ENCODE results near the gene SOX1. TPM values are rescaled to one million over a fixed set of nuclear protein-coding genes. Genes with fewer than 3 reads are reported as not detected.

The SOX1 gene
- polyA plus RNA-seq, 6 donors from 2014 or later: not detected

DNA sequence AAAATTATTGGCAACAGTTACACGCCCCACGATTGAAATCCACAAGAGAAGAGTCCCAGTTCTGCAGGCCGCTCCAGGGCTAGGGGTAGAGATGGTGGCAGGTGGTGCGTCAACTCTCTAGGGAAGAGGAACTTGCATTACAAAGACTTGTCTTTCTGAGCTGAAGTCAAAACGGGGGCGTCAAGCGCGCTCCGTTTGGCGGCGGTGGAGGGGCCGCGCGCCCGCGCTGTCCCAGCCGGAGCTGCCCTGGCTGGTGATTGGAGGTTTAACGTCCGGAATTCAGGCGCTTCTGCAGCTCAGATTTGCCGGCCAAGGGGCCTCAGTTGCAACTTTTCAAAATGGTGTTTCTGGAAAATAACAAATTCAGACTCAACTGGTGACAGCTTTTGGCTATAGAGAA lies 38.9 kb downstream of the SOX1 start:
- no peak for ATAC-seq (ENCODE audit: low read depth in 2 of 2)
- Mint-ChIP-seq H3K36me3 (no peaks in the 10 kb centered on the region), H3K4me3 (no peak overlapping the region), H3K27ac (no peak overlapping the region), H3K9me3 (peaks cover 0 to 3% (median 0%) of the 10 kb centered on the region in 7 donors), H3K4me1 (peaks cover 0 to 7% (median 4%) of the 10 kb centered on the region in 3 donors), H3K27me3 (peaks cover 49 to 75% (median 61%) of the 10 kb centered on the region in 3 donors)
- no peak for DNase-seq

DNA sequence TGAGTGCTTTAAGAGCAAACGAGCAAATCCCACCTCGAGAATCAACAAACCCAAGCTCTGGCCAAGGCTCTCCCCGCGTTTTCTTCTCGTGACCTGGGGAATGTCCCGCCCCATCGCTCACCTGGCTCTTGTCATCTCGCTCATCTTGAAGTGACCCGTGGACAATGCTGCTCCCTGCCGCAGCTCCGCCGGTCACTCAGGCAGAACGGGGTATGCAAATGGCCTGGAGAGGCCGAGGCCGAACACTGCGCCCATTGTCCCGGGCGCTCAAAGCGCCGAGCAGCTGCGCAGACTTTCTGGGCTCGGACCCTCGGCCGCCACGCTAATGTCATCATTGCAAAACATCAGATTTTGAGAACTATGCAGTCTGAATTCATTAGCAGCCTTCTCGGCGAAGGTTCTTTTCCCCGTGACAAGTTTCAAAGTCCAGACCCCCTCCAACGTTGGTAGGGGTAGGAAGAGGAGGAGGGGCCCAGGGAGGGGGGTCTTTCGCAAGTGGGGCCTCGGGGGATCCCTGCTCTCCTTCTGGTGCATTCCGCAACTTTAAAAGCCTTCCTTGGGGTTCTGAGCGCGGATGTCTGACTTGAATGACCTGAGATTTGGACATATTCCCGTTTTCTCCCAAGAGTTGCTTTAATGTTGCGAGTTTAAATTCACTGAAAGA lies 39.7 kb downstream of the SOX1 start:
- no peaks in the 10 kb centered on the region for H3K36me3 Mint-ChIP-seq
- peaks cover 0 to 7% (median 4%) of the 10 kb centered on the region in 3 donors for H3K4me1 Mint-ChIP-seq
- DNase-seq: no peak
- no peak for ATAC-seq (ENCODE audit: low read depth in 2 of 2)
- H3K27ac Mint-ChIP-seq: peak overlapping the region in 2 of 6 donors; percentile 26 to 54
- H3K4me3 Mint-ChIP-seq: peak overlapping the region in 2 of 8 donors; percentile 9 to 66
- peaks cover 0 to 3% (median 0%) of the 10 kb centered on the region in 7 donors for H3K9me3 Mint-ChIP-seq
- H3K27me3 Mint-ChIP-seq: peaks cover 52 to 73% (median 54%) of the 10 kb centered on the region in 3 donors

DNA sequence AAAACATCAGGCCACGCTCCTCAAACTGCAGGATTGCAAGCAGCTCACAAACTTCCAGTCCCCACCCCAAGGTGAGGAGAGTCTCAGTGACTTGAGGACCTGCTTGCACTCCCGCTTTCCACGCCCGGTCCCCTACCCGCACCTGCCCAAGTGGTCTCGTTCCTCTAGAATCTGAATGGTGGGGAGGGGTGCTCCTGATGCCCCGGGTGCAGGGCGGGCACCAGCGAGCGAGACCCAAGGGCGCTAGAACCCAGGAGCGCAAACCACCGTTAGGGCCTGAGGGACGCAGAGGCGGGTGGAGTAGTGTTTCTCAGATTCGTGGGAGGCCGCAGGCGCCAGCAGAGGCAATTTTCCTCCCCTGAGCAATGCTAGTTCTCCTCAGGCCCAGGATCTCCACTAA lies 40.3 kb downstream of the SOX1 start:
- peak overlapping the region in 1 of 6 donors; percentile 56 for H3K27ac Mint-ChIP-seq

DNA sequence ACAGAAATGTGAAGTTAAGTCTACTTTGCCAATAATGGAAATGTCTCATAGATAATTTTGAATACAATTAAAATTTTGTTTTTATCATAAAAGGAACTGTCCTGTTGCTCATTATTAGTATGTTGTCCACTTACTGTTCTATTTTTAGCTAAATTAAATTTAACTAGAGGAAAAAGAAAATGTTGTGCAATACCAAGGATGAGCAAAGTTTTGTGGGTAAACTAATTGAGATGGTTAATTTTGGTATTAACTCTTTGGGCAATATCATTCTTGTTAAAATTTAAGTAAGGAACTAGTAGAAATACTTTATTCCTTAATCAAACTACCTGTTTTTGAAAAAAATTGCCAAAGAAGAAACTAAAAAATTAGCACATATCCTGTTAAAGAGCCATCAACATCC lies 43.5 kb downstream of the SOX1 start:
- peaks cover 57 to 79% (median 64%) of the 10 kb centered on the region in 3 donors for H3K27me3 Mint-ChIP-seq

More for the DNA sequence above, 40.3 kb downstream of the SOX1 start:
- no peak for DNase-seq
- Mint-ChIP-seq H3K4me1 (peaks cover 0 to 7% (median 4%) of the 10 kb centered on the region in 3 donors), H3K4me3 (no peak overlapping the region), H3K27me3 (peaks cover 47 to 72% (median 47%) of the 10 kb centered on the region in 3 donors), H3K36me3 (no peaks in the 10 kb centered on the region), H3K9me3 (peaks cover 0 to 3% (median 0%) of the 10 kb centered on the region in 7 donors)
- ATAC-seq (ENCODE audit: low read depth in 2 of 2): no peak

DNA sequence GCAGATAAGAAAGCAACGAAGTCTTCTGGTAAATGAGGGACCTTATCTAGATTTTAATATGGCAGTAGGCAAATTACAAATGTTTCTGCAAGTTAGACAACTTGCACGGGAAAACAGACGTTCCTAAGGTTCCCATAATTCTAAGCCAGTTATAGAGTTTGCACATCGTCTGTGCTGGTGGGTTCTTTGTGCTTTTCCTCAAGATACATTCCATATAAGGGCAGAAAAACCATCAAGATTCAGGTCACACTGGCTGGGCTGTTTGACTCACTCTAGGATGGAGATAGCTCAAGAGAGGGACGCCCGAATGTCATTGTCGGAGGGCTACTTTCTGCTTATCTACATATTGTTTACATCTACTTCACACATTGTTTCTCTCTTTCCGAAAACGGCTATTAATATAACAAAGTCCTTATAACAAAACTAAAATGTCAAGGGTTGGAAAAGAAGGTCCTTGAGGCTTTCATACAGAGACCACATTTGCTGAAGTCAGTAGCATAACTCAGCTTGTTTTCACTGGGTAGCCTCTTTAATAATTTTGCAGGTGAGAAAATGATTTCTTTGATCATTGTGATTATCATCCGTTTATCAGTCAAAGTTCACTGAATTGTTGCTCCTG lies 44.4 kb downstream of the SOX1 start:
- Mint-ChIP-seq H3K4me3 (no peak overlapping the region), H3K9me3 (peaks cover 0 to 3% (median 0%) of the 10 kb centered on the region in 7 donors), H3K27me3 (peaks cover 53 to 79% (median 66%) of the 10 kb centered on the region in 3 donors), H3K4me1 (peaks cover 0 to 3% (median 3%) of the 10 kb centered on the region in 3 donors), H3K27ac (no peak overlapping the region), H3K36me3 (no peaks in the 10 kb centered on the region)
- ATAC-seq (ENCODE audit: low read depth in 2 of 2) (no peak), DNase-seq (no peak)

More for the DNA sequence above, 43.5 kb downstream of the SOX1 start:
- ATAC-seq (ENCODE audit: low read depth in 2 of 2) (no peak), DNase-seq (no peak)
- H3K4me3 Mint-ChIP-seq: no peak overlapping the region
- no peaks in the 10 kb centered on the region for H3K36me3 Mint-ChIP-seq
- peaks cover 0 to 7% (median 4%) of the 10 kb centered on the region in 3 donors for H3K4me1 Mint-ChIP-seq
- peaks cover 0 to 3% (median 0%) of the 10 kb centered on the region in 7 donors for H3K9me3 Mint-ChIP-seq
- H3K27ac Mint-ChIP-seq: no peak overlapping the region

DNA sequence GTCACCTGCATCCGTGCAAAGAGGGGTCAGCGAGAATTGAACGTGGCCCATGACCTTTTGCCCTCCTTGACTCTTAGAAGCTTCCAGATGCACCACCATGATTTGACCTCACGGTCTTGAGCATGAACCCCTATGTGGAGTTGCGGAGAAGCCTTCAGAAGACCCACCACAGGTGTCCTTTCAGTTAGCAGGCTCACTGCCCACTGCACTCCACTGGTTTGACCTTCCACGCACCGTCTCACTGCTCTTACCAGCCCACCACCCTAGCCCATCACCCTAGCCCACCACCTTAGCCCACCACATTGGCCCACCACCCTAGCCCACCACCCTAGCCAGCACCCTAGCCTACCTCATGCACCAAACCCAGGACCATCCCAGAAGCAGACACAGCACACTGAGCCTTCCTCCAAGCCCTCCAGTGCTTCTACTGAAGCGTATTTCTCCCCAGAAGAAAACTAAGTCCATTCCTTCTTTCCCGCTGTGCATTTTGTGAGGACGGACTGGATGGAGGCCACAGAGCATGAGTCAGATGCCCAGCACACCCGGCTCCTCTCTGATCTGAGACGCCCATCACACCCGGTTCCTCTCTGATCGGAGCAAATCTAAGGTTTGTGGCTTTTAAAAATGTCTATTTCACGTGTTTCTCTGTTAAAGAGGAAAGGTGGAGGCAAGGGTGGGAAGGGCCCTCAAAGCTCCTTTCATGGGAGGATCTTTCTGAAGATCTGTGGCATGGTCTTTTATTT lies 45.8 kb downstream of the SOX1 start:
- Mint-ChIP-seq H3K27ac (no peak overlapping the region), H3K27me3 (peaks cover 43 to 76% (median 61%) of the 10 kb centered on the region in 3 donors), H3K4me1 (no peaks in the 10 kb centered on the region), H3K4me3 (no peak overlapping the region), H3K9me3 (peaks cover 0 to 3% (median 0%) of the 10 kb centered on the region in 7 donors), H3K36me3 (no peaks in the 10 kb centered on the region)
- ATAC-seq (ENCODE audit: low read depth in 2 of 2): no peak
- no peak for DNase-seq

DNA sequence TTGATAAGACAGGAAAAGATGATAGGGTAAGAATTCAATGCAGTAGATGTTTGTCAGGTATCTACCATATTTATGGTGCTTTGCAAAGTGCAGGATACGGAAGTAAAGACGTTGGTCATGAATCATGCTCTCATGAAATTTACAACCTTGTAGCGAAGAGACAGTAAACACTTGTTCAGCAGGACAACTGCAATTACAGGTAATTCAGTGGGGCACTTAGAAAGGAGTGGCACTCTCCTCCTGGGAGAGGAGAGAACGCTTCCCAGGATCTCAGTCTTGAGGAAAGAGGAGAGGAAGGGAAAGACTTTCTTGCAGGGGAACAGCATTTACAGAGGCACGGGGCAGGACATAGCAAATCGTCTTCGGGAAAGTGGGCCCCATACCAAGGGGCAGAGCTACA lies 46.4 kb downstream of the SOX1 start:
- no peak overlapping the region for H3K27ac Mint-ChIP-seq
- no peaks in the 10 kb centered on the region for H3K36me3 Mint-ChIP-seq
- no peaks in the 10 kb centered on the region for H3K4me1 Mint-ChIP-seq
- H3K9me3 Mint-ChIP-seq: peaks cover 0 to 3% (median 0%) of the 10 kb centered on the region in 7 donors
- no peak for DNase-seq
- no peak for ATAC-seq (ENCODE audit: low read depth in 2 of 2)
- no peak overlapping the region for H3K4me3 Mint-ChIP-seq
- H3K27me3 Mint-ChIP-seq: peaks cover 40 to 70% (median 56%) of the 10 kb centered on the region in 3 donors

DNA sequence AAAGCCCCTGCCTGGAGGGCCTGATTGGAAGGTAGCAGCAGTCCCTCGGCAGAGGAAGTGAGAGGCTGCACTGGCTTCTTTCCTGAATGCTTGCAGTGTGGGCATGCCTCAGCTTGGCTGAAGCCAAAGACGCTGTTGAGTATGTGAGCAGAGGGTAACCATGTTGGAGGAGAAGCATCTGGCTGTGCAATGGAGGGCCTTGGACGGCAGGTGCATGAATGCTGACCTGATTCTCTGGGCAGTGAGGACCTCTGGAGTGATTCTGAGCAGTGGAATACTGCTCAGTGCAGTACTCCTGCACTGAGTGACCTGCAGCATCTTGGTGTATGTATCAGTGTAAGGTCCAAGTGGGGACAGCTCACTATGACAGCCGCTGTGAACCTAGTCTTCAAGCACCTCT lies 46.9 kb downstream of the SOX1 start:
- ATAC-seq (ENCODE audit: low read depth in 2 of 2) (no peak), DNase-seq (no peak)
- no peak overlapping the region for H3K4me3 Mint-ChIP-seq
- no peaks in the 10 kb centered on the region for H3K4me1 Mint-ChIP-seq
- peaks cover 35 to 65% (median 51%) of the 10 kb centered on the region in 3 donors for H3K27me3 Mint-ChIP-seq
- H3K9me3 Mint-ChIP-seq: peaks cover 0 to 3% (median 0%) of the 10 kb centered on the region in 7 donors
- H3K36me3 Mint-ChIP-seq: no peaks in the 10 kb centered on the region
- H3K27ac Mint-ChIP-seq: no peak overlapping the region

DNA sequence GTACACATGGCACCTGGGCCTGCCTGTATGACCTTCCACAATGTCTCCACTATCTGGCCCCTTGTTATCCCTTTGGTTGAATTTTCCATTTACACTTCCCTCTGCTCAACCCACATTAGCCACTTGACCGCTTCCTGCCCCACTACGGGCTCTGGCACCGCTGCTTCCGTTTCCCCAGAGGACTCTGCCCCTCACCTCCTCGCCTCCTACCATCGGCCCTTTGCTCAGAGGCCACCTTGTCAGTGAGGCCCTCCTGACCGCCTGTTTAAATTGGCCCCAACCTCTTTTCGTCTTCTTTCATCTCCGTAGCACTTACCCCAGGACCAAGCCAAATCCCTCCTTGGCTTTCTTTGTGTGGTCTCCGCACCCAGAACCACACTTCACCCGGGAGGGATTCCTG lies 47.4 kb downstream of the SOX1 start:
- Mint-ChIP-seq H3K9me3 (peaks cover 0 to 3% (median 0%) of the 10 kb centered on the region in 7 donors), H3K4me3 (no peak overlapping the region), H3K27ac (no peak overlapping the region), H3K36me3 (no peaks in the 10 kb centered on the region), H3K27me3 (peaks cover 38 to 62% (median 48%) of the 10 kb centered on the region in 3 donors), H3K4me1 (no peaks in the 10 kb centered on the region)
- DNase-seq (no peak), ATAC-seq (ENCODE audit: low read depth in 2 of 2) (no peak)

DNA sequence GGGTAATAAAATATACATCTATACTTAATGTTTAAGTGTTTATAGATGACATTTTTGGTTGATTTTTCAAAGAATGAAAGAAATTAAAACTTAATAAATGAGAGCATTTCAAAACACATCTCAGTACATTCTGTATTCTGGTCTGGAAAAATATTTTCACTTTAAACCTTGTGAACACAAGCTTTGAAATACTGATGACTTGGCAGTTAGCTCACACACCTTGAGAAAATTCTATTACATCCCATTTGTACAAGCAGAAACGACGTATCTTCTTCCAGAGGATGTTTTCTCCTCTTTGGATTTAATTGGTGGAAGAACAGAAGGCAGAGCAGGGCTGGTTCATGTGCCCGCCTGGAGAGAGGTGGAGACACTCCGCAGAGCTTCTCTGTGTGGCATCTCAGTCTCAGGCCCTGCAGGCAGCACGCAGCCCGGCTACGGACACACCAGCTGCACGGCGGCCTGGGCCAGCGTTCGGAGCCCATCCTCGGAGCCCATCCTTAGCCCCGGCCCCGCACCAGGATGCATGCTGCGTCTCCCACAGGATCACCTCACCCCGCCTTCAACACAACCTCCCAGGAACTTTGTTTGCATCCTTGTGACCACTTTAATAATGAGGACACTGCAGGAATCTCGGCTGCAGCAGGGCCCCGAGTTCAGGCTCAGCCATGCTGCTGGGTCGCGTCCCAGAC lies 48.6 kb downstream of the SOX1 start:
- Mint-ChIP-seq H3K27me3 (peaks cover 30 to 56% (median 39%) of the 10 kb centered on the region in 3 donors), H3K4me3 (no peak overlapping the region), H3K36me3 (no peaks in the 10 kb centered on the region), H3K9me3 (peaks cover 0 to 3% (median 0%) of the 10 kb centered on the region in 7 donors), H3K27ac (no peak overlapping the region), H3K4me1 (no peaks in the 10 kb centered on the region)
- no peak for ATAC-seq (ENCODE audit: low read depth in 2 of 2)
- DNase-seq: no peak

DNA sequence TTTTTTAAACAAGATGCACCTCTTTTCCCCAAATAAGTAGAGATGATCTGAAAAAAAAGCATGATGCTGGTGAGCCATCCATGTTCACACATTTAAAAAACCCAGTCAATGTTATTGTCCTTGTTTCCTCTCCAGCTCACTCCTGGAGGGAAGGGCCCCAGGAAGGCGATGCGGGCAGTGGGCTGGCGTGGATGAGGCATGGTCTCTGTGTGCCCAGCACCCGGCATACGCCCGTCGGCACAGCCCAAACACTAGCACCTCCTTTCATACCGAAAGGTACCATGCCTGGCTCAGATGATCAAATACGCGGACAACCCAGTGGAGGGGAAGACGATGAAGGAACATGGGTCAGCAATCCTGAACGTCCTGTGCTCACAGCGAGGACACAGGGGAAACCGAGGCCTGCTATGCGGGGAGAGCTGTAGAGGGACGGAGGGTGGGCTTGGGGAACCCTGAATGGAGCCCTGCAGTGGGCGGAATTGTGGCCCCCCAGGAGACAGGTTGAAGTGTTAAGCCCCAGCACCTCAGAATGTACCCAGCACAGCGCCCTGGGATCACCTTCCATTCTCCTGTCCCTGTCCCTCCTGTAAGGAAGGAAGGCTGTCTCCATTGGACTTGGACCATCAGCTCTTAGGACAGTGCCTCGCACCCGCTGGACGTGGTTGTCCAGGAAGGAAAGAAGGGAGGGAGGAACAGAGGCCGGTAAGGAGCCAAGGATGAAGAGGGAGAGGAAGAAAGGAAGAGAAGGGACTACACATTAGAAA lies 49.4 kb downstream of the SOX1 start:
- DNase-seq: no peak
- Mint-ChIP-seq H3K27me3 (peaks cover 23 to 50% (median 39%) of the 10 kb centered on the region in 3 donors), H3K27ac (no peak overlapping the region), H3K4me1 (no peaks in the 10 kb centered on the region), H3K4me3 (no peak overlapping the region), H3K36me3 (no peaks in the 10 kb centered on the region), H3K9me3 (peaks cover 0 to 3% (median 0%) of the 10 kb centered on the region in 7 donors)
- ATAC-seq (ENCODE audit: low read depth in 2 of 2): no peak

DNA sequence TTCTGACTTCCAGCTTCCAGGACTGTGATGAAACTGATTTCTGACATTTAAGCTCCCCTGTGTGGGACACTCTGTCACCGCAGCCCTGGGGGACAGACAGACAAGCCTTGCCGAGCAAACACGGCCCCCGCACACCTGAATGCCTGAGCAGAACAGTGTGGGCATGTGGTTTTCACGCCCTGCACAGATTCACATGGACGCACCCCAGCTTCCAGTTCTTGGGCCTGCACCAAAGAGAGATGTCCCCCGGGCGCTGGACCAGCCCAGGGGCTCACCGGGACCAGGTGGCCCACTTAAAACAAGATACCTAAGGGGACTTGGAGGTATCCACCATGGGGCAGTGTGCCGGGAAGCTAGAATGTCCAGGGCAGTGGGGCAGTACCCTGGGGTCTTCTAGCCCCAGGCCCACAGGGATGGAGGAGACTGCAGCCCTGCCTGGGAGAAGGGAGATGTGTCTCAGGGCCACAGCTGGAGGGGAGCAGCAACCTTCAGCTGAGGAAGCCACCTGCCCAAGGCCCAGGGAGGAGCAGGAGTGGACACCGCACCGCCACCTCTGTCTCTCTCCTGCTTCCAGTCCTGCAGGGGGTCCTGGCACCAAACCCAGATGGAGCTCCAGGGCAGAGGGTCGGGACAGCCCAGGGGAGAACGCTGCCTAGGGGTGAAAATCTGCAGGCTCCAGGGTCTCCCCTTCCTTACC lies 50.5 kb downstream of the SOX1 start:
- Mint-ChIP-seq H3K27me3 (peaks cover 20 to 42% (median 39%) of the 10 kb centered on the region in 3 donors), H3K4me1 (no peaks in the 10 kb centered on the region), H3K27ac (no peak overlapping the region), H3K36me3 (no peaks in the 10 kb centered on the region), H3K4me3 (no peak overlapping the region), H3K9me3 (peaks cover 0 to 3% (median 0%) of the 10 kb centered on the region in 7 donors)
- ATAC-seq (ENCODE audit: low read depth in 2 of 2) (no peak), DNase-seq (no peak)
